GM18519 (cell line): Measurements from ENCODE around the gene KRTAP10-2.

Experiments used
- ATAC-seq: cut with Tn5 transposase; IDR thresholded peaks from one replicate; pipeline ENCODE4 v1.9.1; 2021; ENCODE audit warnings: mild to moderate bottlenecking, moderate library complexity; ENCODE audit not compliant: unreplicated experiment, low FRiP score

Gene KRTAP10-2

GRCh38 chr21:44527983-44528633, 23.2 kb downstream of the KRTAP10-2 start:
- ATAC-seq: no peak

DNA sequence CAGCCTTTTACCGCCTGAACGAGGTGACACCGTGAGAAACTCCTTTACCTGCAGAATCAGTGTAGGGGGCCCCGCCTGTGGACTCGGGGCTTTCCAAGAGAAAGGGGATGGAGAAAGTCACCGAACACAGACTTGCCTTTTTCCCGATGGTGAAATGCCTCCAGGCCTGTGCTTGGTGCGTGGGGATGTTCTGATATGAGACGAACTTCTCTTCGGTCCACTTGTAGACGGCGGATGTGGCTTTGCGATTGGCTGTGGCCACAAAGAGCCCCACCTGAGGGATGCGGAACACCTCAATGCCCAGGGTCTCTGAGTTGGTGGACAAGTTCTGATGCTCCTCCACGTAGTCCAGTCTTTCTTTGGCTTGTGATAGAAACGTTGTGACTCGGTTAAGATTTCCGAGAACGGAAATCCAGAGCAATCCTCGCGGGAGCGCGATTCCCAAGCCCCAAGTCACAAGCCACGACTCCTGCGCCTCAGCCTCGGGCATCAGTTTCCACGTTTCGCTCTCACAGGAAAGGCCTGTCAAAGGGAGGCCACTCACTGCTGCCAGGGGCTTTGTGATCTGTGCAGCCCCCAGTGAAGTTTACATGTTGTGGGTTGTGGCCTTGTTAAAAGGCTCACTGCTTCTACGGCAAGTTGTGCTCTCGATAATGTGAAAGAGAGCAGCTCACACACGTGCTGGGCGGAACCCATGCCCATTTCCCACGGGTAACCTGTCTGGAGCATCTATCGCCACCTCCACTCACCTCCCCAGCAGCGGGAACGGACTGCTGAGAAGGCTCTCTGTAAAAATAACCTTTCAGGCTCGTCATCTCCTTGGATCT, 23.9 kb downstream of the KRTAP10-2 start:
- ATAC-seq: no peak

GRCh38 chr21:44526096-44526997, 25.0 kb downstream of the KRTAP10-2 start:
- no peak for ATAC-seq

DNA sequence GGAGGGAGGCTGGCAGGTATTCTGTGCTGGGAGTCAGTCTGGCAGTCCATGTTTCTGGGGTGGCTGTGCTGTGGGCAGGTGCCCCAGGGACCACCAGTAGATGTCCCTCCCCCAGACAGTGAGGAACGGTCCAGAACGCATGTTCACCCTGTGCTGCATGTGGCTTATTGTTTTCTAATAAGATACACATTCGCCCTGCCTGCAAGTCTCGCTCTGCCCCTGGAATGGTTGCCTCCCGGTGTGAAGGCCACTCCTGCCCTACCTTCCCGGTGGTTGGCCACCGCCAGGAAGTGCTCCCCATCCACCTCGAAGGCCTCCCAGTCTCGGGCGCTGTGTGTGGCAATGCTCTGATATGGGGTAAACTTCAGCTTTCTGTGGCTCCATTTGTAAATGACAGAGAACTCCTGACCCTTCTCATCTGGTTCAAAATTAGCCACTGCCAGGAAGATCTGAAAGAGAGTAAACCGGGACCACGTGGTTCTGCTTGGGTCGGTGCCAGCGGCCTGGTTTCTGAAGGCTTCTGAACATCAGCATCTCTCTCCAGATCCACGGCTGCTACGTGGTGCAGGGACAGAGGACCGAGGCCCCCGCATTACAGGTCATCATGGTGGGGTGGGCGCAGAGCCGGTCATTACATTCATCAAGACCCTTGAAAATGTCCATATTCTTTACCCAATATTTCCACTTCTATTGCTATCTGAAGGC, 25.8 kb downstream of the KRTAP10-2 start:
- ATAC-seq: no peak

DNA sequence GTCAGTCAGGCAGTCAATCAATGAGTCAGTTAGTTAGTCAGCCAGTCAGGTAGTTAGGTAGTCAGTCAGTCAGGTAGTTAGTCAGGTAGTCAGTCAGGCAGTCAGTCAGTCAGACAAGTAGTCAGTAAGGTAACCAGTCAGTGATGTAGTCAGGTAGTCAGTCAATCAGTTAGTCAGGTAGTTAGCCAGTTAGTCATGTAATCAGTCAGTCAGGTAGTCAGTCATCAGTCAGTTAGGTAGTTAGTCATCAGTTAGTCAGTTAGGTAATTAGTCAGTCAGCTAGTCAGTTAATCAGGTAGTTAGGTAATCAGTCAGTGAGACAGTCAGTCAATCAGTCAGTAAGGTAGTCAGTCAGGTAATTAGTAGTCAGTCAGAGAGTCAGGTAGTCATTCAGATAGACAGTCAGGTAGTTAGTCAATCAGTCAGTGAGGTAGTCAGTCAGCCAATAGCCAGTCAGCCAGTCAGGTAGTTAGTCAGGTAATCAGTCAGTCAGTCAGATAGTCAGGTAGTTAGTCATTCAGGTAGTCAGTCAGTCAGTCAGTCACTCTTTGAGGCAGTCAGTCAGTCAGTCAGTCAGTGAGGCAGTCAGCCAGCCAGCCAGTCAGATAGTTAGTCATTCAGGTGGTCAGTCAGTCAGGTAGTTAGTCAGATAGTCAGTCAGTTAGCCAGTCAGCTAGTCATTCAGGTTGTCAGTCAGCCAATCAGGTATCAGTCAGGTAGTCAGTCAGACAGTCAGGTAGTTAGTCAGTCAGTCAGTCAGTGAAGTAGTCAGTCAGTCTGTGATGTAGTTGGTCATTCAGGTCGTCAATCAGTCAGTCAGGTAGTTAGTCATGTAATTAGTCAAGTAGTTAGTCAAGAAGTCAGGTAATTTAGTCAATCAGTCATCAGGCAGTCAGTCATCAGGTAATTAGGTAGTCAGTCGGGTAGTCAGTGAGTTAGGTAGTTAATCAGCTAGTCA, 26.6 kb downstream of the KRTAP10-2 start:
- no peak for ATAC-seq

DNA sequence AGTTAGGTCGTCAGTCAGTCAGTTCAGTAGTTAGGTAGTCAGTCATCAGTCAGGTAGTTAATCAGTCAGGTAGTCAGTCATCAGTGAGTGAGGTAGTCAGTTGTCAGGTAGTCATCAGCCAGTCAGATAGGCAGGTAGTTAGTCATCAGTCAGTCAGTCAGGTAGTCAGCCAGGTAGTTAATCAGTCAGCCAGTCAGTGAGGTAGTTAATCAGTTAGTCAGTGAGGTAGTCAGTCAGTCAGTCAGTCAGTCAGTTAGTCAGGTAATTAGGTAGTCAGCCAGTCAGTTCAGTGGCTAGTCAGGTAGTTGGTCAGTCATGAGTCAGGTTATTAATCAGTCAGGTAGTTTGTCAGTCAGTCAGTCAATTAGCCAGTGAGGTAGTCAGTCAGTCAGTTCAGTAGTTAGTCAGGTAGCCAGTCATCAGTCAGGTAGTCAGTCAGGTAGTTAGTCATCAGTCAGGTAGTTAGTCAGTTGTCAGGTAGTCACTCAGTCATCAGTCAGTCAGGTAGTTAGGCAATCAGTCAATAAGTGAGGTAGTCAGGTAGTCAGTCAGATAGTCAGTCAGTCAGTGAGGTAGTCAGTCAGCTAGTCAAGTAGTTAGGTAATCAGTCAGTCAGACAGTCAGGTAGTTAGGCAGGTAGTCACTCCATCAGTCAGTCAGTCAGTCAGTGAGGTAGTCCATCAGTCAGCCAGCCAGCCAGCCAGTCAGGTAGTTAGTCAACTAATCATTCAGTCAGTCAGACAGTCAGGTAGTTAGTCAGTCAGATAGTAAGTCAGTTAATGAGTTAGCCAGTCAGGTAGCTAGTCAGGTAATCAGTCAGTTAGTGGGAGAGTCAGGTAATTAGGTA, 27.5 kb downstream of the KRTAP10-2 start:
- no peak for ATAC-seq

- no peak for ATAC-seq
Observed at GRCh38 chr21:44522753-44523204, 28.5 kb downstream of the KRTAP10-2 start.

DNA sequence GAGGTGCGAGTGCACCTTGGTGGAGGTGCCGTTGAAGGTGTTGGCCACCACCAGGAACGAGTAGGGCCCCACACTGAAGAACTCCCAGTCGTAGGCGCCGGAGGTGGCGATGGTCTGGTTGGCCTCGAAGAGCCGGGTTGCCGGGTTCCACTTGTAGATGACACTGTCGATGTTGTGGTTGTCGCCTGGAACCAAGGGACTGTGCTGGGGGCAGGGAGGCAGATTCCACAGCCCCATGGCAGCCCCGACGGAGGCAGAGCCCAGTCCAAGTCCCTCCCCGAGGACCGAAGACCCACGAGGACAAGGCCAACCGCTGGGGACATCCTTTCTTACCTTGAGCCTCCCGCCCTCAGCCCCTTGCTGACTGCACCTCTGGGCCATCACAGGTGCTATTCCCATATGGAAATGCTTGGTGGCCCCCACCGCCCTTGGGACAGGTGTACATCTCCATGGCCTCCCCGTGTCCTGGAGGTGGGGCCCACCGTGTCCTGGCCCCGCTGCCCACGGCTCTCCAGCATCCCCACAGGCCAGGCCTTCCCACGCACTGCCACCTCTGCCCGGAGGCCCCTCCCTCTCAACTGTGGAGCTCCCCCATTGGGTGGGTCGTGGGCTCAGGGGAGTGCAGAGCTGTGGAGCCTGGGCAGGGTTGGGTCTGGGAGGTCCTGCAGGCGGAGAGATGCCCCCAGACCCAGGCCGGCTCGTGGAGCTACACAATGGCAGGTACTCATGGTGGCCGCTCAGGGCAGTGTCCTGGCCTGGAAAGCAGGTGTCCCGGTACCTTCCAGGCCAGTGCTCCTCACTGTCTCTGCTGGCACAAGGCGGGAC, 29.2 kb downstream of the KRTAP10-2 start:
- ATAC-seq: no peak

- no peak for ATAC-seq
Observed at GRCh38 chr21:44521301-44521927, 29.9 kb downstream of the KRTAP10-2 start.

- no peak for ATAC-seq
Observed at GRCh38 chr21:44520326-44521300, 30.7 kb downstream of the KRTAP10-2 start.

GRCh38 chr21:44519346-44520325, 31.7 kb downstream of the KRTAP10-2 start:
- no peak for ATAC-seq

DNA sequence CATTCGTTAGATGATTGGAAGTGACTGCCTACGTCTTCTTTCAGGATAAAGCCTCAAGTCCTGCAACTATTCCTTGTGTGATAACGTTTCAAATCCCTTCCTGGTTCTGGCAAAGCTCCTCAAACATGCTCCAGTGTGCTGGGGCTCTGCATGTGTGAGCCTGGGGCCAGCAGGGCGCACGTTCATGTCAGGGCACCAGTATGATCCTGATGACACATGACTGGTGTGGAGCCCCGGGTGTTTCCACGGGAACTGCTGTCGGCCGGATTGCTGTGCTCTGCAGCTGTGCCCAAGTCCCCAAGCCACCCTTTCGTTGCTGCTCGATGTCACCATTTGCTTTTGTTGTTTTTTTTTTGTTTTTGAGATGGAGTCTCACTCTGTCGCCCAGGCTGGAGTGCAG, 32.6 kb downstream of the KRTAP10-2 start:
- no peak for ATAC-seq

DNA sequence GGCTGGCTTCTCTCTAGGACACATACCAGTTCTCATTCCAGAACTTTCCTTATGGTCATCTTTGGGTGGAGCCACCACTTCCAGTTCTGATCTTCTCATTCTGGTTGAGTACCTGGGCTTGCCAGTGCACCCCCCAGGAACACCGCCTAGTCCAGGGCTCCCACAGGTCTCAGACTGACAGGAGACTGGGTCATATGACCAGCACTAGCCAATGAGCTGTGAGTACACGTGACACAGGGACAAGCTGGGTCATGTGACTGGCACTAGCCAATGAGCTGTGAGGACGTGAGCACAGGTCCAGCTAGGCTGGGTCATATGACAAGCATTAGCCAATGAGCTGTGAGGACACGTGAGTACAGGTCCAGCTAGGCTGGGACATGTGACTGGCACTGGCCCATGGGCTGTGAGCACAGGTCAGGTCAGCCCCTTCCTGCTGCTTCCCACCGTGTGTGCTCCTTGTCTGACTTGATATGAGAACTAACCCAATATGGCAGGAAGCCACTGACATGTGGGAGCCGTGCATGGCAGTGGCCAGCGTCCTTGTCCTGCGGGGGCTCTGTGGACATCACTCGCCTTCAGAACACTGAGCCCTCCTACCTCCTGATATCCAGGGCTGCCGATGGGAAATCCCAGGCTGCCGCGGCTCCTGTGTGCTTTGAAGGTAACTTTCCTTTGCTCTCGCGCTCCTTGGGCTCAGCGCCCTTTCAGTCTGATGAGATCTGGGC, 34.0 kb downstream of the KRTAP10-2 start:
- no peak for ATAC-seq

- ATAC-seq: no peak
Observed at GRCh38 chr21:44516828-44517174, 34.5 kb downstream of the KRTAP10-2 start.
